ENCODE data around the gene KCNC3. TPM values are rescaled to one million over a fixed set of nuclear protein-coding genes. Genes with fewer than 3 reads are reported as not detected.

The KCNC3 gene
- total and polyA plus RNA-seq, 7 experiments from 2014 or later, result 1.9 to 11.1 (median 2.4) TPM; not detected in 2

Other genes with a start within 250 kb of the KCNC3 start
- not detected for gene IZUMO2, start 166.1 kb downstream of the KCNC3 start, total RNA-seq
- not detected for gene IZUMO2, start 166.1 kb downstream of the KCNC3 start, polyA plus RNA-seq
- gene MYH14, start 125.8 kb downstream of the KCNC3 start, total RNA-seq, result not detected
- not detected for gene MYH14, start 125.8 kb downstream of the KCNC3 start, polyA plus RNA-seq
- 1 to 10 TPM in 4 of 5 experiments, under 1 TPM in 1; 0.72 to 8.2 (median 4.5) TPM for gene NAPSA, start 36.3 kb upstream of the KCNC3 start, total RNA-seq
- 1 to 10 TPM; 1.2 to 1.6 TPM for gene NAPSA, start 36.3 kb upstream of the KCNC3 start, polyA plus RNA-seq
- 100 to 1,000 TPM in 4 of 5 experiments, 10 to 100 TPM in 1; 66.6 to 284 (median 114) TPM for gene NR1H2, start 47.1 kb upstream of the KCNC3 start, total RNA-seq
- 100 to 1,000 TPM in 1 of 2 donors, 10 to 100 TPM in 1; 82.7 to 128 TPM for gene NR1H2, start 47.1 kb upstream of the KCNC3 start, polyA plus RNA-seq
- gene POLD1, start 55.0 kb upstream of the KCNC3 start, total RNA-seq, result 100 to 1,000 TPM in 1 of 5 experiments, 10 to 100 TPM in 4; 26.0 to 110 (median 40.8) TPM
- gene POLD1, start 55.0 kb upstream of the KCNC3 start, polyA plus RNA-seq, result 10 to 100 TPM; 30.5 to 44.3 TPM
- gene SPIB, start 89.6 kb upstream of the KCNC3 start, total RNA-seq, result 1 to 10 TPM in 3 of 5 experiments, under 1 TPM in 2; 0.73 to 7.5 (median 1.5) TPM
- gene SPIB, start 89.6 kb upstream of the KCNC3 start, polyA plus RNA-seq, result under 1 TPM; 0.19 to 0.46 TPM
- gene MYBPC2, start 103.5 kb upstream of the KCNC3 start, total RNA-seq, result under 1 TPM in 2 of 5 experiments, not detected in 3; 0.39 to 0.92 TPM
- not detected for gene MYBPC2, start 103.5 kb upstream of the KCNC3 start, polyA plus RNA-seq
- gene EMC10, start 147.1 kb upstream of the KCNC3 start, total RNA-seq, result 10 to 100 TPM; 75.5 to 95.2 (median 88.1) TPM
- gene EMC10, start 147.1 kb upstream of the KCNC3 start, polyA plus RNA-seq, result 10 to 100 TPM in 1 of 2 donors, 1 to 10 TPM in 1; 8.7 to 11.0 TPM
- gene GARIN5A, start 147.5 kb upstream of the KCNC3 start, total RNA-seq, result under 1 TPM in 4 of 5 experiments, not detected in 1; 0.59 to 0.93 (median 0.68) TPM
- gene GARIN5A, start 147.5 kb upstream of the KCNC3 start, polyA plus RNA-seq, result 1 to 10 TPM in 1 of 2 donors, under 1 TPM in 1; 0.77 to 3.1 TPM
- gene JOSD2, start 181.8 kb upstream of the KCNC3 start, total RNA-seq, result 10 to 100 TPM; 13.0 to 45.9 (median 22.7) TPM
- gene JOSD2, start 181.8 kb upstream of the KCNC3 start, polyA plus RNA-seq, result 10 to 100 TPM; 17.8 to 18.8 TPM
- gene ASPDH, start 184.5 kb upstream of the KCNC3 start, total RNA-seq, result not detected
- gene ASPDH, start 184.5 kb upstream of the KCNC3 start, polyA plus RNA-seq, result not detected
- gene LRRC4B, start 239.1 kb upstream of the KCNC3 start, total RNA-seq, result not detected
- gene LRRC4B, start 239.1 kb upstream of the KCNC3 start, polyA plus RNA-seq, result not detected